ENCODE data around the gene NOP14. TPM values are rescaled to one million over a fixed set of nuclear protein-coding genes. Genes with fewer than 3 reads are reported as not detected.

NOP14 gene
- total RNA-seq, 4 donors from 2014 or later: 16.7 to 21.1 (median 18.8) TPM

- Histone ChIP-seq H3K36me3 (peaks cover 82 to 100% (median 99%) of the 10 kb centered on the region in 4 donors), H3K4me3 (no peak overlapping the region), H3K4me1 (no peaks in the 10 kb centered on the region), H3K27me3 (no peaks in the 10 kb centered on the region), H3K27ac (replicated peaks in 1 of 4) (no peak overlapping the region), H3K9me3 (no peaks in the 10 kb centered on the region)
- intact Hi-C loops (cut with DNase I): no loop called here
- DNase-seq (ENCODE audit: extremely low spot score): no peak
- WGBS: 86% methylated on average over 7 of the region's 7 CpGs
- TF ChIP-seq CTCF (IDR thresholded peaks at IDR 0.05): no peak
- TF ChIP-seq POLR2A (IDR thresholded peaks at IDR 0.05; ENCODE audit: low read depth): no peak
- no peak for TF ChIP-seq POLR2AphosphoS5 (IDR thresholded peaks at IDR 0.05)
- TF ChIP-seq EP300 (IDR thresholded peaks at IDR 0.05): no peak
Observed at GRCh38 chr4:2910409-2910808, 52.8 kb downstream of the NOP14 start.

- TF ChIP-seq POLR2AphosphoS5 (IDR thresholded peaks at IDR 0.05): no peak
- TF ChIP-seq CTCF (IDR thresholded peaks at IDR 0.05): no peak
- TF ChIP-seq POLR2A (IDR thresholded peaks at IDR 0.05; ENCODE audit: low read depth): no peak
- TF ChIP-seq EP300 (IDR thresholded peaks at IDR 0.05): no peak
- Histone ChIP-seq H3K27ac (replicated peaks in 1 of 4) (no peak overlapping the region), H3K36me3 (peaks cover 82 to 100% (median 99%) of the 10 kb centered on the region in 4 donors), H3K9me3 (no peaks in the 10 kb centered on the region), H3K4me3 (no peak overlapping the region), H3K4me1 (no peaks in the 10 kb centered on the region), H3K27me3 (no peaks in the 10 kb centered on the region)
- intact Hi-C loops (cut with DNase I): no loop called here
- WGBS: 78% methylated on average over 8 of the region's 8 CpGs
- DNase-seq (ENCODE audit: extremely low spot score): no peak
Observed at GRCh38 chr4:2909583-2909982, 53.6 kb downstream of the NOP14 start.

GRCh38 chr4:2908686-2909085 is 54.5 kb downstream of the NOP14 start:
- no peak for TF ChIP-seq POLR2AphosphoS5 (IDR thresholded peaks at IDR 0.05)
- TF ChIP-seq EP300 (IDR thresholded peaks at IDR 0.05): no peak
- TF ChIP-seq CTCF (IDR thresholded peaks at IDR 0.05): no peak
- no peak for TF ChIP-seq POLR2A (IDR thresholded peaks at IDR 0.05; ENCODE audit: low read depth)
- intact Hi-C loops (cut with DNase I): no loop called here
- Histone ChIP-seq H3K27me3 (no peaks in the 10 kb centered on the region), H3K9me3 (no peaks in the 10 kb centered on the region), H3K4me3 (no peak overlapping the region), H3K4me1 (no peaks in the 10 kb centered on the region), H3K27ac (replicated peaks in 1 of 4) (no peak overlapping the region), H3K36me3 (peaks cover 84 to 100% (median 97%) of the 10 kb centered on the region in 4 donors)
- no peak for DNase-seq (ENCODE audit: extremely low spot score)
- 89% methylated on average over 7 of the region's 7 CpGs for WGBS

- H3K36me3 ChIP-seq: peaks cover 83 to 100% (median 93%) of the 10 kb centered on the region in 4 donors
- H3K4me1 ChIP-seq: no peaks in the 10 kb centered on the region
- intact Hi-C loops (cut with DNase I): no loop called here
- WGBS: 94% methylated on average over 6 of the region's 11 CpGs
- no peaks in the 10 kb centered on the region for H3K27me3 ChIP-seq
- DNase-seq (ENCODE audit: extremely low spot score): no peak
- no peaks in the 10 kb centered on the region for H3K9me3 ChIP-seq
- no peak overlapping the region for H3K27ac ChIP-seq (replicated peaks in 1 of 4)
- H3K4me3 ChIP-seq: no peak overlapping the region
- TF ChIP-seq POLR2AphosphoS5 (IDR thresholded peaks at IDR 0.05) (no peak), EP300 (IDR thresholded peaks at IDR 0.05) (no peak), POLR2A (IDR thresholded peaks at IDR 0.05; ENCODE audit: low read depth) (no peak)
Observed at GRCh38 chr4:2907706-2908293, 55.4 kb downstream of the NOP14 start.

GRCh38 chr4:2907226-2907625 is 56.0 kb downstream of the NOP14 start:
- Histone ChIP-seq H3K36me3 (peaks cover 77 to 100% (median 91%) of the 10 kb centered on the region in 4 donors), H3K4me1 (no peaks in the 10 kb centered on the region), H3K9me3 (no peaks in the 10 kb centered on the region), H3K4me3 (no peak overlapping the region), H3K27me3 (no peaks in the 10 kb centered on the region), H3K27ac (replicated peaks in 1 of 4) (no peak overlapping the region)
- no peak for TF ChIP-seq POLR2AphosphoS5 (IDR thresholded peaks at IDR 0.05)
- TF ChIP-seq EP300 (IDR thresholded peaks at IDR 0.05): no peak
- TF ChIP-seq POLR2A (IDR thresholded peaks at IDR 0.05; ENCODE audit: low read depth): no peak
- TF ChIP-seq CTCF (IDR thresholded peaks at IDR 0.05): no peak
- intact Hi-C loops (cut with DNase I): no loop called here
- 76% methylated on average over 4 of the region's 4 CpGs for WGBS
- no peak for DNase-seq (ENCODE audit: extremely low spot score)
